Calu3 (cell line): ENCODE measurements around the gene LRP6. TPM values are rescaled to one million over a fixed set of nuclear protein-coding genes. Genes with fewer than 3 reads are reported as not detected.

ENCODE experiments used
- BruUV-seq: library from RNA; stranded (reverse); fragments of 400-500 nt; replicated peaks from 2 replicates; lab custom pipeline; 2021; lab: Mats Ljungman, UMichigan
- CTCF ChIA-PET: fragments of 300-600 bp; sonication (Branson Sonifier 250); formaldehyde crosslinking; loops from one replicate; lab custom pipeline; 2022; ENCODE audit warnings: antibody characterized with exemption; lab: Charles Lee
- DNase-seq: peaks from one replicate; pipeline ENCODE4 v3.0.0; 2022
- H3K27ac Mint-ChIP-seq: one replicate; pipeline ENCODE4 v1.8.0; 2022; ENCODE audit warnings: mixed read lengths; ENCODE audit not compliant: unreplicated experiment
- H3K27me3 Mint-ChIP-seq: one replicate; pipeline ENCODE4 v1.8.0; 2022; ENCODE audit warnings: mixed read lengths; ENCODE audit not compliant: unreplicated experiment
- H3K36me3 Mint-ChIP-seq: one replicate; pipeline ENCODE4 v1.8.0; 2022; ENCODE audit warnings: mild to moderate bottlenecking, moderate library complexity, mixed read lengths; ENCODE audit not compliant: insufficient read depth, unreplicated experiment
- H3K4me1 Mint-ChIP-seq: one replicate; pipeline ENCODE4 v1.8.0; 2022; ENCODE audit warnings: mild to moderate bottlenecking, low read depth, mixed read lengths; ENCODE audit not compliant: unreplicated experiment
- H3K4me3 Mint-ChIP-seq: one replicate; pipeline ENCODE4 v1.8.0; 2022; ENCODE audit warnings: mild to moderate bottlenecking, low read depth, moderate library complexity, mixed read lengths; ENCODE audit not compliant: unreplicated experiment
- H3K9me3 Mint-ChIP-seq: one replicate; pipeline ENCODE4 v1.8.0; 2022; ENCODE audit warnings: low read depth, mixed read lengths; ENCODE audit not compliant: unreplicated experiment
- CTCF ChIP-seq: fragments of 200-600 bp; IDR thresholded peaks from one replicate; pipeline ENCODE4 v1.8.0; 2022; ENCODE audit warnings: antibody characterized with exemption; ENCODE audit not compliant: unreplicated experiment
- intact Hi-C: fragments of 100-400 bp; cut with micrococcal nuclease; formaldehyde crosslinking; loops from one replicate; pipeline ENCODE4 v1.10.0; 2022; ENCODE audit not compliant: unreplicated experiment
- total RNA-seq: library from RNA; stranded (reverse); gene quantifications from 2 replicates; pipeline ENCODE4 v1.2.3, GENCODE V29; 2022

LRP6 gene
- total RNA-seq, 1 experiment from 2014 or later, result 74.8 TPM

GRCh38 chr12:12207746-12208145 is 59.1 kb downstream of the LRP6 start:
- intact Hi-C loops, result no loop called here
- H3K4me1 Mint-ChIP-seq, result peaks cover 57% of the 10 kb centered on the region
- CTCF ChIA-PET, result interaction anchor here (0.6 kb wide), 1 partner anchor 163 kb away, joined by 3 read pairs; no protein-coding TSS in a partner anchor
- H3K27ac Mint-ChIP-seq, result no peak overlapping the region
- H3K4me3 Mint-ChIP-seq, result no peak overlapping the region
- H3K27me3 Mint-ChIP-seq, result no peaks in the 10 kb centered on the region
- BruUV-seq, result no TSS peak
- DNase-seq, result no peak
- no peaks in the 10 kb centered on the region for H3K9me3 Mint-ChIP-seq
- no peak for TF ChIP-seq CTCF
- no peaks in the 10 kb centered on the region for H3K36me3 Mint-ChIP-seq

DNA sequence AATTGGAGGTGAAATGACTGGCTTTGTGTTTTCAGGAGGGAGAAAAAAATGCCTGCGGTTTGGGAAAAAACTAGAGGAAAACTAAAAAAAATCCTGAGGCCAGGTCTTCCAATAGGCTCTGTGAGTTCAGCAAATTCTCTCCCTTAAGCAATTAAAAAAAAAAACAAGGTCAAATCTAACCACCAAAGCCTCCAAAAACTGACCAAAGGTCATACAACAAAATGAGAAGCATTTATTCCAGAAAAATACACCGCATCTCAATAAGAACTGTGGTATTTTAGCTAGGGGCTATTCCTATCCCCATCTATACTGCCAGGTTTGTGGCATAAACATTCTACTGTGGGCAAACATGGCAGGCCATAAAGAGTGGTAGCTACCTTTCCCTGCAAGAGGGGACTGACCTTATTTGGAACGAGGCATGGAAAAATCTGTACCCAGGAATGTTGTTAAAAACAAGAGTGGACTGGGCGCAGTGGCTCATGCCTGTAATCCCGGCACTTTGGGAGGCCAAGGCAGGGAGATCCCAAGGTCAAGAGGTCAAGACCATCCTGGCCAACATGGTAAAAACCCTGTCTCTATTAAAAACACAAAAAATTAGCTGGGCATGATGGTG is 60.0 kb downstream of the LRP6 start:
- Mint-ChIP-seq H3K9me3 (no peaks in the 10 kb centered on the region), H3K27ac (no peak overlapping the region), H3K4me1 (peaks cover 48% of the 10 kb centered on the region), H3K27me3 (no peaks in the 10 kb centered on the region), H3K4me3 (no peak overlapping the region), H3K36me3 (no peaks in the 10 kb centered on the region)
- BruUV-seq, result no TSS peak
- TF ChIP-seq CTCF, result no peak
- CTCF ChIA-PET, result no interaction called here
- intact Hi-C loops, result no loop called here
- DNase-seq, result no peak

- Mint-ChIP-seq H3K9me3 (peaks cover 4% of the 10 kb centered on the region), H3K27ac (no peak overlapping the region), H3K4me3 (no peak overlapping the region), H3K27me3 (no peaks in the 10 kb centered on the region), H3K36me3 (peaks cover 20% of the 10 kb centered on the region), H3K4me1 (peaks cover 17% of the 10 kb centered on the region)
- no TSS peak for BruUV-seq
- CTCF ChIA-PET, result no interaction called here
- DNase-seq, result no peak
- intact Hi-C loops, result no loop called here
- no peak for TF ChIP-seq CTCF
Measured at GRCh38 chr12:12202747-12203146, 64.1 kb downstream of the LRP6 start.

DNA sequence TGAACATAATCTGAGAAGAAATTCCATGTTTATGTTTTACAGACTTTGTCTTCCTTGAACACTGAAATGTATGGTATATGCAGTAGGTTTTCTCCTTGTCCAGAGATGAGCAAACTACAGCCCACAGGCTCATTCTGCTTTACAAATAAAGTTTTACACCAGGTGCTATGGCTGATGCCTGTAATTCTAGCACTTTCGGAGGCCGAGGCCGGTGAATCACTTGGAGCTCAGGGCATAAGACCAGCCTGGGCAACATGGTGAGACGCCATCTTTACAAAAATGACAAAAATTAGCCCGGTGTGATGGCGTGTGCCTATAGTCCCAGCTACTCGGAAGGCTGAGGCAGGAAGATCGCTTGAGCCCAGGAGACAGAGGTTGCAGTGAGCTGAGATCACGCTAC is 64.7 kb downstream of the LRP6 start:
- no peak overlapping the region for H3K27ac Mint-ChIP-seq
- DNase-seq, result no peak
- peaks cover 15% of the 10 kb centered on the region for H3K4me1 Mint-ChIP-seq
- intact Hi-C loops, result no loop called here
- no peak for TF ChIP-seq CTCF
- no peak overlapping the region for H3K4me3 Mint-ChIP-seq
- CTCF ChIA-PET, result no interaction called here
- no peaks in the 10 kb centered on the region for H3K27me3 Mint-ChIP-seq
- H3K36me3 Mint-ChIP-seq, result peaks cover 20% of the 10 kb centered on the region
- peaks cover 8% of the 10 kb centered on the region for H3K9me3 Mint-ChIP-seq
- no TSS peak for BruUV-seq
